ENCODE data around the gene USP32.

GRCh38 chr17:60371416-60371815 lies 20.5 kb downstream of the USP32 start:
- TF ChIP-seq RELA (CRISPR knock-in tag; IDR thresholded peaks at IDR 0.05; ENCODE audit: borderline replicate concordance) (no peak), CTCF (IDR thresholded peaks at IDR 0.05) (no peak), USF2 (CRISPR knock-in tag; IDR thresholded peaks at IDR 0.05) (no peak), JAZF1 (CRISPR knock-in tag; IDR thresholded peaks at IDR 0.05) (no peak), IRF2 (CRISPR knock-in tag; IDR thresholded peaks at IDR 0.05; ENCODE audit: borderline replicate concordance, low read depth) (no peak), TEAD4 (CRISPR knock-in tag; IDR thresholded peaks at IDR 0.05) (no peak)
- TF ChIP-seq, protein P1, sequence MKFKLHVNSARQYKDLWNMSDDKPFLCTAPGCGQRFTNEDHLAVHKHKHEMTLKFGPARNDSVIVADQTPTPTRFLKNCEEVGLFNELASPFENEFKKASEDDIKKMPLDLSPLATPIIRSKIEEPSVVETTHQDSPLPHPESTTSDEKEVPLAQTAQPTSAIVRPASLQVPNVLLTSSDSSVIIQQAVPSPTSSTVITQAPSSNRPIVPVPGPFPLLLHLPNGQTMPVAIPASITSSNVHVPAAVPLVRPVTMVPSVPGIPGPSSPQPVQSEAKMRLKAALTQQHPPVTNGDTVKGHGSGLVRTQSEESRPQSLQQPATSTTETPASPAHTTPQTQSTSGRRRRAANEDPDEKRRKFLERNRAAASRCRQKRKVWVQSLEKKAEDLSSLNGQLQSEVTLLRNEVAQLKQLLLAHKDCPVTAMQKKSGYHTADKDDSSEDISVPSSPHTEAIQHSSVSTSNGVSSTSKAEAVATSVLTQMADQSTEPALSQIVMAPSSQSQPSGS (CRISPR knock-in tag; IDR thresholded peaks at IDR 0.05; ENCODE audit: borderline replicate concordance, low read depth) = no peak
- TF ChIP-seq, protein P2, sequence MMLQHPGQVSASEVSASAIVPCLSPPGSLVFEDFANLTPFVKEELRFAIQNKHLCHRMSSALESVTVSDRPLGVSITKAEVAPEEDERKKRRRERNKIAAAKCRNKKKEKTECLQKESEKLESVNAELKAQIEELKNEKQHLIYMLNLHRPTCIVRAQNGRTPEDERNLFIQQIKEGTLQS (CRISPR knock-in tag; conservative IDR thresholded peaks at IDR 0.05) = no peak
- TF ChIP-seq, protein P3, sequence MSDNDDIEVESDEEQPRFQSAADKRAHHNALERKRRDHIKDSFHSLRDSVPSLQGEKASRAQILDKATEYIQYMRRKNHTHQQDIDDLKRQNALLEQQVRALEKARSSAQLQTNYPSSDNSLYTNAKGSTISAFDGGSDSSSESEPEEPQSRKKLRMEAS (CRISPR knock-in tag; IDR thresholded peaks at IDR 0.05) = no peak

Measured in WTC11 (cell line).